Ascending aorta (tissue), 2 donors: ENCODE data around the gene CRELD2. TPM values are rescaled to one million over a fixed set of nuclear protein-coding genes. Genes with fewer than 3 reads are reported as not detected.

Experiments used
- DNase-seq, 2 donors: peaks; one replicate each; pipeline ENCODE4 v3.0.0-alpha.2; 2019; ENCODE audit warnings: low spot score in 2 of 2
- H3K27ac ChIP-seq, 2 donors: fragments of 200-600 bp; sonication (generic); one replicate each; pipeline ENCODE4 v1.5.1; 2016 to 2017; ENCODE audit warnings: mild to moderate bottlenecking in 1 of 2
- H3K27me3 ChIP-seq: fragments of 200-600 bp; sonication (generic); one replicate; pipeline ENCODE4 v1.5.1; 2017
- H3K36me3 ChIP-seq, 2 donors: fragments of 200-600 bp; sonication (generic); one replicate each; pipeline ENCODE4 v1.5.1; 2016
- H3K4me1 ChIP-seq, 2 donors: fragments of 200-600 bp; sonication (generic); one replicate each; pipeline ENCODE4 v1.5.1; 2016 to 2017; ENCODE audit warnings: mild to moderate bottlenecking in 1 of 2
- H3K4me3 ChIP-seq, 2 donors: fragments of 200-600 bp; sonication (generic); one replicate each; pipeline ENCODE4 v1.5.1; 2016 to 2017; ENCODE audit warnings: mild to moderate bottlenecking in 1 of 2
- H3K9me3 ChIP-seq, 2 donors: fragments of 200-600 bp; sonication (generic); one replicate each; pipeline ENCODE4 v1.5.1; 2016
- CTCF ChIP-seq, 3 experiments: fragments of 200-600 bp in 2 of 3; fragments of 450-650 bp in 1 of 3; sonication (generic) in 2 of 3; IDR thresholded peaks; one replicate each; pipeline ENCODE4 v1.5.1; 2016 to 2019; ENCODE audit warnings: antibody characterized with exemption in 3 of 3, mild to moderate bottlenecking in 1 of 3, moderate library complexity in 1 of 3
- intact Hi-C: fragments of 100-400 bp; cut with DNase I; formaldehyde crosslinking; loops from one replicate; pipeline ENCODE4 v1.15.1; 2023
- total RNA-seq: library from RNA; depleted of rRNA; stranded (reverse); fragments of >200 nt; gene quantifications from one replicate; pipeline ENCODE4 v1.1.0, GENCODE V29; 2016

The CRELD2 gene
- total RNA-seq, 1 donor from 2014 or later: 61.8 TPM

DNA sequence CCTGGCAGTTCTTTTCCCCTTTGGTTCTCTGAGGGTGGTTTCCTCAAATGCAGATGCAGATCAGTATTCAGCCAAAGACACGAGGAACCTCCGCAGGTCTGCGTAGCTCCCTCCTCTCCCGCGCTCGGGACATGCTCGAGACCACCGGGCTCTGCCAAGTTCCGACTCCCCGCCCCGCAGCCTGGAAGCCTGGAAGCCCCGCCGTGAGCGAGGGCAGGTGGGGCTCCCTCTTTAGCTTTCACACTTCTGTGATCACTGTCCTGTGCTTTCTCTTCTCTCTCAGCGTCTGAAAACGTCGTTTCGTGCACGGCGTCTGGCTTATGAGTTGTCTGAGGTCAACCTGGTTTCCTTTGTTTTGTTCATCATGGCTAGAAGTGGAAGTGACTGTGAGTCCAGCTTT lies 38.2 kb upstream of the CRELD2 start:
- TF ChIP-seq CTCF (IDR thresholded peaks at IDR 0.05): no peak
- intact Hi-C loops: no loop called here
- H3K4me1 ChIP-seq: no peaks in the 10 kb centered on the region
- peaks cover 7 to 64% of the 10 kb centered on the region in 2 donors for H3K9me3 ChIP-seq
- H3K27ac ChIP-seq: no peak overlapping the region
- DNase-seq: no peak
- no peak overlapping the region for H3K4me3 ChIP-seq
- H3K27me3 ChIP-seq: no peaks in the 10 kb centered on the region
- peaks cover 13 to 28% of the 10 kb centered on the region in 2 donors for H3K36me3 ChIP-seq

DNA sequence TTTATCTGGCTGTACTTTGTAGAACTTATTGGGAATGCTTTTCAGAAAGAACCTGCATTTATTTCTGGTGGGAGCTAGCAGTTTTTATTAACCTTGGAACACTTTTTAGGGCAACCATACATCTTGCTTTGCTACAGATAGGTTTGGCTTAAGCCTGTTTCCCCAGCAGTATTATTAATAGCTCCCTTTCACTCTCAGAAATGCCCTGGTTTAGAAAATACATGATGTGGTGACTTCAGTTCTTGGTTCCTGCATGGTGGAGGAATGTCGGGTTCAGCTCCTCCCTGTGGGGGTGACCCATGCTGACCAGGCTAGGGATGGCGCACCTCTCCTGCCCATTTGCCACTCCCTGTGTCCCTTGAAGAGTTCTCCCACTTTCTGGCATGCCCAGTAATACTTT lies 36.6 kb upstream of the CRELD2 start:
- Histone ChIP-seq H3K27ac (no peak overlapping the region), H3K27me3 (no peaks in the 10 kb centered on the region), H3K9me3 (peaks cover 7 to 50% of the 10 kb centered on the region in 2 donors), H3K4me3 (no peak overlapping the region), H3K36me3 (peaks cover 28 to 43% of the 10 kb centered on the region in 2 donors), H3K4me1 (no peaks in the 10 kb centered on the region)
- no peak for DNase-seq
- intact Hi-C loops: no loop called here
- no peak for TF ChIP-seq CTCF (IDR thresholded peaks at IDR 0.05)

DNA sequence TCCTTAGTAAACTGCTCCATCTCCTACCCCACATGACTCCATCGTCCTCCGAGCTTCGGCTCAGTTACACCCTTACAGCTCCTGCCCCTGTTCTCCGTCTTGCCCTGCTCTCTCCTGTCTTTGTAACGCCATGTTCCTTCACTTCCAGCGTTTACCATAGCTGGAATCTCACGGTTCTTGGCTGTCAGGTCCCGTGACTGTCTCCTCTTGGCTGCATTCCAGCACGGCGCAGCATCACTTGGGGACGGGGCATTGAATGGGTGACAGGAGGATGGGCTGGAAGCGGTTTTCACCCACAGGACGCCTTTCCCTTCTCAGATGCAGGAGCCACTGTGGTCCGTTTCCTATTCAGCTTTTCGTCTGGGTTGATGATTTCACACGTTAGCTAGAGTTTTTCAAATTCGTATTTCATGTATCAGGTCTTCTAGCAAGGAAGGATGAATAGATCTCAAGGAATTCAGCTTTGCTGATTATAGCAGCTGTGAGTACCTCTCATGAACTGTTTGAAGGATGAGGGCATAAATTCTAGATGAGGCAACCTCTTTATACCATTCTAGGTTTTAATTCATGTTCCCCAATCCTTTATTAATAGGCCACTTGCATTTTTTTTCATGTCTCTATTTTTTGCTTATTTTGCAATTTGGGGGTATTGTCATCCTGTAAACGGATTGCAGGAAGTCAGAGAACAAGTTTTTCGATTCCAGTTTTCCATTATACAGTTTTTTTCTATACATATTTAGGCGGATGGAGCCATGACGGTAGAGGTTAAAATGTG lies 35.7 kb upstream of the CRELD2 start:
- peaks cover 28 to 49% of the 10 kb centered on the region in 2 donors for H3K36me3 ChIP-seq
- no peak overlapping the region for H3K27ac ChIP-seq
- H3K27me3 ChIP-seq: no peaks in the 10 kb centered on the region
- intact Hi-C loops: no loop called here
- no peak for DNase-seq
- no peak for TF ChIP-seq CTCF (IDR thresholded peaks at IDR 0.05)
- no peaks in the 10 kb centered on the region for H3K4me1 ChIP-seq
- peaks cover 7 to 48% of the 10 kb centered on the region in 2 donors for H3K9me3 ChIP-seq
- no peak overlapping the region for H3K4me3 ChIP-seq

- intact Hi-C loops: no loop called here
These were observed 35.2 kb upstream of the CRELD2 start for GRCh38 chr22:49883294-49883640.

DNA sequence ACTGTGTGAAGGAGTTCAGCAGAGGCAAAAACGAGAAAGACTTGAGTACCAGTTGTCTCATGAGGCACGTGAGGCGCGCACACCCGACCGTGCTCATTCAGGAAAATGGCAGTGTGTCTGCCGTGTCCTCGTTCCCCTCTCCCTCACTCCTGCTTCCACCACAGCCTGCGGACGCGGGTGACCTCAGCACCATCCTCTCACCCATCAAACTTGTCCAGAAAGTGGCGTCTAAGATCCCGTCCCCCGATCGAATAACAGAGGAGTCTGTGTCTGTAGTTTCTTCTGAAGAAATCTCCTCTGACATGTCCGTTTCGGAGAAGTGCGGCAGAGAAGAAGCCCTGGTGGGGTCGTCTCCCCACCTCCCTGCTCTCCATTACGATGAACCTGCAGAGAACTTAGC lies 34.4 kb upstream of the CRELD2 start:
- Histone ChIP-seq H3K36me3 (peaks cover 29 to 57% of the 10 kb centered on the region in 2 donors), H3K9me3 (peaks cover 7 to 44% of the 10 kb centered on the region in 2 donors), H3K4me3 (no peak overlapping the region), H3K4me1 (no peaks in the 10 kb centered on the region), H3K27me3 (no peaks in the 10 kb centered on the region), H3K27ac (no peak overlapping the region)
- no peak for TF ChIP-seq CTCF (IDR thresholded peaks at IDR 0.05)
- DNase-seq: no peak
- intact Hi-C loops: no loop called here

More at GRCh38 chr22:49883294-49883640, 35.2 kb upstream of the CRELD2 start:
- Histone ChIP-seq H3K27me3 (no peaks in the 10 kb centered on the region), H3K9me3 (peaks cover 7 to 42% of the 10 kb centered on the region in 2 donors), H3K36me3 (peaks cover 28 to 50% of the 10 kb centered on the region in 2 donors), H3K4me1 (no peaks in the 10 kb centered on the region), H3K4me3 (no peak overlapping the region), H3K27ac (no peak overlapping the region)
- DNase-seq: no peak
- TF ChIP-seq CTCF (IDR thresholded peaks at IDR 0.05): no peak
